Activated gamma-delta T cell (primary cell): Measurements from ENCODE around the gene LFNG.

Experiments used
- DNase-seq: peaks from one replicate; lab custom pipeline; 2025; lab: John Stamatoyannopoulos, UW

Gene LFNG

GRCh38 chr7:2503056-2503941 lies 16.3 kb upstream of the LFNG start:
- no peak for DNase-seq

- DNase-seq = no peak
These were observed 15.3 kb upstream of the LFNG start for GRCh38 chr7:2504128-2504888.

- DNase-seq = no peak
These were observed 14.6 kb upstream of the LFNG start for GRCh38 chr7:2504889-2505375.

- no peak for DNase-seq
These were observed 14.2 kb upstream of the LFNG start for GRCh38 chr7:2505401-2505800.

- DNase-seq = no peak
These were observed 12.2 kb upstream of the LFNG start for GRCh38 chr7:2507208-2507916.

- no peak for DNase-seq
These were observed 11.7 kb upstream of the LFNG start for GRCh38 chr7:2507917-2508306.

GRCh38 chr7:2508327-2509215 lies 11.0 kb upstream of the LFNG start:
- DNase-seq = peak; percentile 76

GRCh38 chr7:2509298-2509906 lies 10.2 kb upstream of the LFNG start:
- no peak for DNase-seq

GRCh38 chr7:2510130-2510776 lies 9.3 kb upstream of the LFNG start:
- DNase-seq = no peak

- no peak for DNase-seq
These were observed 8.4 kb upstream of the LFNG start for GRCh38 chr7:2510909-2511768.

- no peak for DNase-seq
These were observed 7.8 kb upstream of the LFNG start for GRCh38 chr7:2511769-2512168.

- no peak for DNase-seq
These were observed 7.4 kb upstream of the LFNG start for GRCh38 chr7:2512179-2512661.

- no peak for DNase-seq
These were observed 6.9 kb upstream of the LFNG start for GRCh38 chr7:2512713-2513112.

GRCh38 chr7:2513702-2514101 lies 5.9 kb upstream of the LFNG start:
- DNase-seq = no peak

GRCh38 chr7:2514473-2515423 lies 4.8 kb upstream of the LFNG start:
- DNase-seq = no peak

- DNase-seq = no peak
These were observed 4.0 kb upstream of the LFNG start for GRCh38 chr7:2515424-2516193.

- DNase-seq = no peak
These were observed 3.4 kb upstream of the LFNG start for GRCh38 chr7:2516194-2516555.
